ENCODE measurements around the gene SLC39A11. TPM values are rescaled to one million over a fixed set of nuclear protein-coding genes. Genes with fewer than 3 reads are reported as not detected.

The SLC39A11 gene
- total and polyA plus RNA-seq, 2 of the 13 experiments (the other 11 are each of a cell fraction or from before 2014, with no cell fraction given), result 17.2 to 31.5 TPM

DNA sequence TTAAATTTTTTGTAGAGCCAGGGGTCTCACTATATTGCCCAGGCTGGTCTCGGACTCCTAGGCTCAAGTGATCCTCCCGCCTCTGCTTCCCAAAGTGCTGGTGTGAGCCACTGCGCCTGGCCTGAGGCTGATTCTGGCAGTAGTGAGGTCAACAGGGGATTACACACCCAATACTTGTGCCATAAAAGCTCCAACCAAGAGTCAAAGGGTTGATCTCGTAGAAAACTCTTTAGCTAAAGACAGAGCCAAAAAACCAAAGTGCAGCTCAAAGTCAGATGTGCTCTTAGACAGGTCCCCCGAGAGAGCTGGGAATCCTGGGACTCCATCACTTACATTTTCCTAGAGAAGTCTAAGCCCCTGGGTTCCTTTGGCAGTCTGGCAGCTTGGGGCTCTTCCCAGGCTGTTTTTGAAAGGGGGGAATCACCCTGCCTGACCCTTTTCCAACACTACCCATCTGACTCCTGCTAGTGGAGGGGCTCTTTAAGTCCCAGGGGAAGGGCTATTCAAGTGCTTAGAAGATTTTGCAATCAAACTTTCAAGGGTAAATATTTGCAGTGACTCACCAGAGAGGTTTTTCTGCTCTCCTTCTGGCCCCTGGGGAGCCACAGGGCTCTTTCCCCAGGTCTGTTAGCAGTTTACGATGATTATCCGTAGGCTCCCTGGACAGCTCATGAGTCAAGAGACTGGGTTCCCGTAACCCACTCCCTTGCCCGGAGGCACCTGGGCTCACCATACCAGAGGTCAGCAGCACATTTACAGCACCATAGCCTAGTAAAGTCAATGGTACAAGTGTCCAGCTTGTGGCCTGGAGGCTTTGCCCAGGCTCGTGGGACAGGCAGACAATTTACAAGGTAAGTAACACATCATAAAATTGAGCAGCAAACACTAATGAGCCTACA, 408.7 kb downstream of the SLC39A11 start (continued):
- TF ChIP-seq CEBPZ (IDR thresholded peaks at IDR 0.05; ENCODE audit: low read length) (no peak), SNAPC2 (CRISPR knock-in tag; IDR thresholded peaks at IDR 0.05) (no peak), SCMH1 (CRISPR knock-in tag; IDR thresholded peaks at IDR 0.05; ENCODE audit: borderline replicate concordance) (no peak), SIX4 (CRISPR knock-in tag; IDR thresholded peaks at IDR 0.05) (0 out of 2 replicates have a peak, but pooled peaks have one; percentile 69), ZNF557 (CRISPR knock-in tag; IDR thresholded peaks at IDR 0.05) (peak; percentile 61; the same call in 1 of the 2 replicates), ZNF878 (CRISPR knock-in tag; IDR thresholded peaks at IDR 0.05) (peak; percentile 69; the same call in 1 of the 2 replicates), ZNF350 (CRISPR knock-in tag; IDR thresholded peaks at IDR 0.05; ENCODE audit: borderline replicate concordance, low read depth) (peak; percentile 82; the same call in 1 of the 2 replicates), ELF1 (CRISPR knock-in tag; IDR thresholded peaks at IDR 0.05) (no peak), ZNF747 (CRISPR knock-in tag; IDR thresholded peaks at IDR 0.05; ENCODE audit: borderline replicate concordance) (peak; percentile 75), ZNF678 (CRISPR knock-in tag; IDR thresholded peaks at IDR 0.05) (no peak), ZNF3 (CRISPR knock-in tag; IDR thresholded peaks at IDR 0.05) (peak; percentile 87), NKX3-1 (CRISPR knock-in tag; IDR thresholded peaks at IDR 0.05) (peak; percentile 87; the same call in 1 of the 2 replicates), SRSF1 (optimal IDR thresholded peaks at IDR 0.05; ENCODE audit: low read depth, low read length) (no peak), ARNT2 (CRISPR knock-in tag; IDR thresholded peaks at IDR 0.05; ENCODE audit: low read depth) (peak; percentile 88), ZEB1 (IDR thresholded peaks at IDR 0.05; ENCODE audit: insufficient replicate concordance, low read depth) (peak; percentile 84), ZBTB1 (CRISPR knock-in tag; IDR thresholded peaks at IDR 0.05; ENCODE audit: borderline replicate concordance) (no peak), ZFY (CRISPR knock-in tag; IDR thresholded peaks at IDR 0.05) (peak; percentile 52)
- TF ChIP-seq, protein P1, sequence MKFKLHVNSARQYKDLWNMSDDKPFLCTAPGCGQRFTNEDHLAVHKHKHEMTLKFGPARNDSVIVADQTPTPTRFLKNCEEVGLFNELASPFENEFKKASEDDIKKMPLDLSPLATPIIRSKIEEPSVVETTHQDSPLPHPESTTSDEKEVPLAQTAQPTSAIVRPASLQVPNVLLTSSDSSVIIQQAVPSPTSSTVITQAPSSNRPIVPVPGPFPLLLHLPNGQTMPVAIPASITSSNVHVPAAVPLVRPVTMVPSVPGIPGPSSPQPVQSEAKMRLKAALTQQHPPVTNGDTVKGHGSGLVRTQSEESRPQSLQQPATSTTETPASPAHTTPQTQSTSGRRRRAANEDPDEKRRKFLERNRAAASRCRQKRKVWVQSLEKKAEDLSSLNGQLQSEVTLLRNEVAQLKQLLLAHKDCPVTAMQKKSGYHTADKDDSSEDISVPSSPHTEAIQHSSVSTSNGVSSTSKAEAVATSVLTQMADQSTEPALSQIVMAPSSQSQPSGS (CRISPR knock-in tag; IDR thresholded peaks at IDR 0.05), result 0 out of 2 replicates have a peak, but pooled peaks have one; percentile 54
- TF ChIP-seq, protein P2, sequence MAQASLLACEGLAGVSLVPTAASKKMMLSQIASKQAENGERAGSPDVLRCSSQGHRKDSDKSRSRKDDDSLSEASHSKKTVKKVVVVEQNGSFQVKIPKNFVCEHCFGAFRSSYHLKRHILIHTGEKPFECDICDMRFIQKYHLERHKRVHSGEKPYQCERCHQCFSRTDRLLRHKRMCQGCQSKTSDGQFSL (CRISPR knock-in tag; IDR thresholded peaks at IDR 0.05), result peak; percentile 42; the same call in 1 of the 2 replicates
- TF ChIP-seq, protein P3, sequence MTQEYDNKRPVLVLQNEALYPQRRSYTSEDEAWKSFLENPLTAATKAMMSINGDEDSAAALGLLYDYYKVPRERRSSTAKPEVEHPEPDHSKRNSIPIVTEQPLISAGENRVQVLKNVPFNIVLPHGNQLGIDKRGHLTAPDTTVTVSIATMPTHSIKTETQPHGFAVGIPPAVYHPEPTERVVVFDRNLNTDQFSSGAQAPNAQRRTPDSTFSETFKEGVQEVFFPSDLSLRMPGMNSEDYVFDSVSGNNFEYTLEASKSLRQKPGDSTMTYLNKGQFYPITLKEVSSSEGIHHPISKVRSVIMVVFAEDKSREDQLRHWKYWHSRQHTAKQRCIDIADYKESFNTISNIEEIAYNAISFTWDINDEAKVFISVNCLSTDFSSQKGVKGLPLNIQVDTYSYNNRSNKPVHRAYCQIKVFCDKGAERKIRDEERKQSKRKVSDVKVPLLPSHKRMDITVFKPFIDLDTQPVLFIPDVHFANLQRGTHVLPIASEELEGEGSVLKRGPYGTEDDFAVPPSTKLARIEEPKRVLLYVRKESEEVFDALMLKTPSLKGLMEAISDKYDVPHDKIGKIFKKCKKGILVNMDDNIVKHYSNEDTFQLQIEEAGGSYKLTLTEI (CRISPR knock-in tag; conservative IDR thresholded peaks at IDR 0.05), result no peak
- TF ChIP-seq, protein P4, sequence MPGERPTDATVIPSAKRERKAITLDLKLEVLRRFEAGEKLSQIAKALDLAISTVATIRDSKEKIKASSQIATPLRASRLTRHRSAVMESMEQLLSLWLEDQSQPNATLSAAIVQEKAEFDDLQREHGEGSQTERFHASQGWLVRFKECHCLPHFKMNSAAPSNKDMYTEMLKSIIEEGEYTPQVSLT (CRISPR knock-in tag; IDR thresholded peaks at IDR 0.05; ENCODE audit: borderline replicate concordance, low read depth), result no peak

All from HepG2 (cell line).